DND-41 (cell line): ENCODE results near the gene AFAP1.

Experiments
- CTCF ChIP-seq: IDR thresholded peaks from 2 replicates; pipeline ENCODE4 v1.5.1; 2012; ENCODE audit warnings: borderline replicate concordance, low read length, moderate library complexity, mild to moderate bottlenecking; ENCODE audit not compliant: poor library complexity, severe bottlenecking; ENCODE audit errors: extremely low read depth
- EZH2 ChIP-seq: IDR thresholded peaks from 3 replicates; pipeline ENCODE4 v1.6.1; 2012; ENCODE audit warnings: borderline replicate concordance, low read depth, mild to moderate bottlenecking, moderate library complexity, low read length, inconsistent platforms; ENCODE audit not compliant: severe bottlenecking

GRCh38 chr4:7803992-7804755, 135.5 kb downstream of the AFAP1 start:
- TF ChIP-seq CTCF, result peak; percentile 95
- TF ChIP-seq EZH2, result no peak
